Astrocyte (in vitro differentiated cells and primary cell): ENCODE data around the gene SPON1. TPM values are rescaled to one million over a fixed set of nuclear protein-coding genes. Genes with fewer than 3 reads are reported as not detected.

Experiments
- DNase-seq: peaks from one replicate; pipeline ENCODE4 v3.0.0-alpha.2; 2010; ENCODE audit warnings: low read depth
- FAIRE-seq: peaks from 2 replicates; lab custom pipeline; 2011; peaks lifted over from hg19 to GRCh38; lab: Jason Lieb, UNC
- H2AFZ ChIP-seq: 2 replicates; pipeline ENCODE4 v1.6.0; 2012; ENCODE audit warnings: low read depth, low read length, inconsistent platforms
- H3K27ac ChIP-seq: 2 replicates; pipeline ENCODE4 v1.5.1; 2011; ENCODE audit warnings: low read depth, low read length, inconsistent platforms
- H3K27me3 ChIP-seq: 2 replicates; pipeline ENCODE4 v1.6.0; 2011; ENCODE audit warnings: low read length, inconsistent platforms; ENCODE audit not compliant: insufficient read depth
- H3K36me3 ChIP-seq: 2 replicates; pipeline ENCODE4 v1.5.1; 2011; ENCODE audit warnings: low read length, inconsistent platforms; ENCODE audit not compliant: insufficient read depth
- H3K4me1 ChIP-seq: 2 replicates; pipeline ENCODE4 v1.5.1; 2011; ENCODE audit warnings: low read length, inconsistent platforms; ENCODE audit not compliant: insufficient read depth
- H3K4me2 ChIP-seq: 2 replicates; pipeline ENCODE4 v1.6.0; 2012; ENCODE audit warnings: low read length, inconsistent platforms
- H3K4me3 ChIP-seq: 2 replicates; pipeline ENCODE4 v1.5.1; 2011; ENCODE audit warnings: low read depth, mild to moderate bottlenecking, low read length, inconsistent platforms; ENCODE audit not compliant: insufficient read depth
- H3K79me2 ChIP-seq: 2 replicates; pipeline ENCODE4 v1.6.0; 2012; ENCODE audit warnings: mild to moderate bottlenecking, low read length, inconsistent platforms; ENCODE audit not compliant: insufficient read depth
- H3K9ac ChIP-seq: 2 replicates; pipeline ENCODE4 v1.6.0; 2012; ENCODE audit warnings: mild to moderate bottlenecking, low read length, inconsistent platforms
- H3K9me3 ChIP-seq: 2 replicates; pipeline ENCODE4 v1.5.1; 2012; ENCODE audit warnings: low read depth, mild to moderate bottlenecking, low read length, inconsistent platforms; ENCODE audit not compliant: insufficient read depth
- H4K20me1 ChIP-seq: 2 replicates; pipeline ENCODE4 v1.6.0; 2012; ENCODE audit warnings: low read length, inconsistent platforms; ENCODE audit not compliant: insufficient read depth
- H3K27ac Mint-ChIP-seq: one replicate; pipeline ENCODE4 v1.8.0; 2021; ENCODE audit warnings: mild to moderate bottlenecking, mixed read lengths; ENCODE audit not compliant: unreplicated experiment
- H3K27me3 Mint-ChIP-seq: one replicate; pipeline ENCODE4 v1.8.0; 2021; ENCODE audit warnings: low read depth, mixed read lengths; ENCODE audit not compliant: unreplicated experiment
- H3K36me3 Mint-ChIP-seq: one replicate; pipeline ENCODE4 v1.8.0; 2021; ENCODE audit warnings: low read depth, mixed read lengths; ENCODE audit not compliant: unreplicated experiment
- H3K4me1 Mint-ChIP-seq: one replicate; pipeline ENCODE4 v1.8.0; 2021; ENCODE audit warnings: low read depth, mixed read lengths; ENCODE audit not compliant: unreplicated experiment
- H3K4me3 Mint-ChIP-seq: one replicate; pipeline ENCODE4 v1.8.0; 2021; ENCODE audit warnings: mild to moderate bottlenecking, moderate library complexity, mixed read lengths; ENCODE audit not compliant: unreplicated experiment
- H3K9me3 Mint-ChIP-seq: one replicate; pipeline ENCODE4 v1.8.0; 2021; ENCODE audit warnings: mild to moderate bottlenecking, mixed read lengths; ENCODE audit not compliant: unreplicated experiment
- EZH2 ChIP-seq: IDR thresholded peaks from 2 replicates; pipeline ENCODE4 v1.6.1; 2012; ENCODE audit warnings: mild to moderate bottlenecking, low read length, inconsistent platforms; ENCODE audit not compliant: insufficient read depth
- total RNA-seq: library from RNA; stranded (reverse); gene quantifications from 2 replicates; pipeline ENCODE4 v1.2.1, GENCODE V29; 2021
- TF ChIP-seq, protein P1 (sequence below): IDR thresholded peaks from 2 replicates; pipeline ENCODE4 v1.5.1; 2011; ENCODE audit warnings: low read depth, mild to moderate bottlenecking, inconsistent platforms, low read length, moderate library complexity; ENCODE audit not compliant: insufficient read depth

The SPON1 gene
- total RNA-seq, 1 donor from 2014 or later, result 2.0 TPM

DNA sequence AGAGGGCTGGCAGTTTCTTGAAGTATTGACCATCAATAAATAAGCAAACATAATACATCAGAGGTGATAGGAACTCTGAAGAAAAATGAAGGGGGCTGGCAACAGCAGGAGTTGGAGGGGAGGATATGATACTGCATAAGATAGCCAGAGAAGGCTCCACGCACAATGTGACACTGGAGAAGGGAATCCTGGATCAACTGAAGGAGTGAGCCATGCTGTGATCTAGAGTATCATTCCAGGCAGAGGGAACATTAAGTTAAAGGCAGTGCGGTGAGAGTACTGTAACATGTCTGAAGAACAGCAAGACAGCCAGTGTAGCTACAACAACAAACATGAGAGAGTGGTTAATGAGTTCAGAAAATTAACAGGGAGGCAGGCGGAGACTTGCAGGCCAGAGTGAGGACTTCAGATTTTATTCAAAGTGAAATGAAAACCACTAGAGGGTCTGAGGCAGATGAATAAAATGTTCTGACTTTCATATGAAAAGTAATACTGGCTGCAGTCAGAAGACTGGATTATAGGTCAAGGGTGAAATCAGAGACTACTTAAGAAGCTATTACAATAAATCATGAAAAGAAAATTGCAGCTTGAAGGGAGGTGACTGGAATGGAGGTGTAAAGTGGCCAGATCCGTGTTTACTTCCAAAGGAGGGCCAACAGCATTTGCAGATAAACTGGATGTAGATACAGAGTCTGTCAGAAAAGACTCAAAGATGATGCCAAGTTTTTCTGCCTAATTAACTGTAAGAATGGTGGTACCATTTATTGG, 347.1 kb downstream of the SPON1 start:
- H3K79me2 ChIP-seq, result peaks cover 95% of the 10 kb centered on the region
- no peak overlapping the region for H3K4me3 Mint-ChIP-seq
- no peaks in the 10 kb centered on the region for H3K27me3 Mint-ChIP-seq
- H3K36me3 ChIP-seq, result no peaks in the 10 kb centered on the region
- no peaks in the 10 kb centered on the region for H3K9me3 ChIP-seq
- H4K20me1 ChIP-seq, result peaks cover 75% of the 10 kb centered on the region
- no peaks in the 10 kb centered on the region for H3K9me3 Mint-ChIP-seq
- no peaks in the 10 kb centered on the region for H3K36me3 Mint-ChIP-seq
- TF ChIP-seq, protein P1, sequence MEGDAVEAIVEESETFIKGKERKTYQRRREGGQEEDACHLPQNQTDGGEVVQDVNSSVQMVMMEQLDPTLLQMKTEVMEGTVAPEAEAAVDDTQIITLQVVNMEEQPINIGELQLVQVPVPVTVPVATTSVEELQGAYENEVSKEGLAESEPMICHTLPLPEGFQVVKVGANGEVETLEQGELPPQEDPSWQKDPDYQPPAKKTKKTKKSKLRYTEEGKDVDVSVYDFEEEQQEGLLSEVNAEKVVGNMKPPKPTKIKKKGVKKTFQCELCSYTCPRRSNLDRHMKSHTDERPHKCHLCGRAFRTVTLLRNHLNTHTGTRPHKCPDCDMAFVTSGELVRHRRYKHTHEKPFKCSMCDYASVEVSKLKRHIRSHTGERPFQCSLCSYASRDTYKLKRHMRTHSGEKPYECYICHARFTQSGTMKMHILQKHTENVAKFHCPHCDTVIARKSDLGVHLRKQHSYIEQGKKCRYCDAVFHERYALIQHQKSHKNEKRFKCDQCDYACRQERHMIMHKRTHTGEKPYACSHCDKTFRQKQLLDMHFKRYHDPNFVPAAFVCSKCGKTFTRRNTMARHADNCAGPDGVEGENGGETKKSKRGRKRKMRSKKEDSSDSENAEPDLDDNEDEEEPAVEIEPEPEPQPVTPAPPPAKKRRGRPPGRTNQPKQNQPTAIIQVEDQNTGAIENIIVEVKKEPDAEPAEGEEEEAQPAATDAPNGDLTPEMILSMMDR, result no peak
- no peak for TF ChIP-seq EZH2
- H3K27ac Mint-ChIP-seq, result no peak overlapping the region
- no peak for DNase-seq
- no peak overlapping the region for H3K27ac ChIP-seq
- no peak overlapping the region for H2AFZ ChIP-seq
- peaks cover 22% of the 10 kb centered on the region for H3K4me1 ChIP-seq
- no peak overlapping the region for H3K4me2 ChIP-seq
- H3K9ac ChIP-seq, result no peak overlapping the region
- FAIRE-seq, result no peak
- H3K4me3 ChIP-seq, result no peak overlapping the region
- no peaks in the 10 kb centered on the region for H3K27me3 ChIP-seq
- H3K4me1 Mint-ChIP-seq, result peaks cover 29% of the 10 kb centered on the region

DNA sequence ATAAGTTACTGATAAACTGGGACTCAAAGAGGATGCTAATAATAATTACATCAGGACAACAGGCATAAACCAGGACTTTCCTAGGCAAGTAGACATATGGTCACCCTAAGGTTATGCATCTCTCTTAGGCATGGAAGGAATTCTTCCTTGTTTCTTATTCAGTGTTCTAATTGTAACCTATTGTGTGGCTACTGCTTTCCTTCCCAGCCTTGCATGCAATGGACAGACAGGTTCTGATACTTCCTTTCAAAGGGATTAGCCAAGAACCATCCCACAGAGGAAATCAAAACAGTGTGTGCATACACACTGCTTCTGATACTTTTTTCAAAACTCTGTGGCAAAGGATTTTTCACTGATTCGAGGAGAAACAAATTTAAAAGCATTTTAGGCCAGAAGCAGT, 348.2 kb downstream of the SPON1 start:
- Mint-ChIP-seq H3K27ac (no peak overlapping the region), H3K9me3 (no peaks in the 10 kb centered on the region), H3K4me1 (peaks cover 25% of the 10 kb centered on the region), H3K27me3 (no peaks in the 10 kb centered on the region), H3K4me3 (no peak overlapping the region), H3K36me3 (no peaks in the 10 kb centered on the region)
- no peaks in the 10 kb centered on the region for H3K27me3 ChIP-seq
- no peak overlapping the region for H2AFZ ChIP-seq
- no peak overlapping the region for H3K27ac ChIP-seq
- TF ChIP-seq, protein P1, result no peak
- TF ChIP-seq EZH2, result no peak
- no peaks in the 10 kb centered on the region for H3K9me3 ChIP-seq
- H4K20me1 ChIP-seq, result peaks cover 76% of the 10 kb centered on the region
- no peak overlapping the region for H3K4me2 ChIP-seq
- H3K36me3 ChIP-seq, result no peaks in the 10 kb centered on the region
- FAIRE-seq (peak; percentile 9), DNase-seq (no peak)
- no peak overlapping the region for H3K9ac ChIP-seq
- H3K4me1 ChIP-seq, result peaks cover 22% of the 10 kb centered on the region
- H3K79me2 ChIP-seq, result peaks cover 94% of the 10 kb centered on the region
- H3K4me3 ChIP-seq, result no peak overlapping the region

DNA sequence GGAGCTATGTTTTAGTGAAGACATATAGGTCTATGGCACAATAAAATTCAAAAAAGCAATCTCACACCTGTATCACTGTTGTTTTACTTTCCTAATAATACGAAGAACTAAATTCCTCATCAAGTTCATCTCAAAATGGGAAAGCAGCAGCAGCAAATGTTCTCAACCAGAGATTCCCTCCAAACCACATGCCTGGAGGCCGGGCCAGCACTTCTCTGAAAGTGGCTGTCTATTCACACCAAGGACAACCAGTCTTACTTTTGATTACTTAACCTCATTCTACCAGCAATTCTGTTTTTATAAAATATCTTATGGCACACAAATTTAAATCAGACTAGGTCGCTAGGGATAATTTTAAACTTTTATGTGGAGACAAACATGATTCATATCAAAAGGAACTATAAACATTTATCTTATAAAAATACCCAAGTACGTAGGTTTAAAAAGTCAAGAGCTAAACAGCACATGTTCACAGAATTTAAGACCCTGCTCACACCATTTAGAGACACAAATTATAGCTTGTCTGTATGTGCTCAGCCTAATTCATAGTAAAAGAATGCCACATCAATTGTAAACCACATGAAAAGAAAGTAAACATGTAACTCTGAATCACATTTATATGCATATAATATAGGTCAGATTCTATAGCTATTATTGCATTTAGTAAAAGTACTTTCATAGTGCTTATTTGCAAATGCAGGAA, 350.4 kb downstream of the SPON1 start:
- DNase-seq, result peak; percentile 70
- H3K27ac ChIP-seq, result no peak overlapping the region
- H3K27me3 ChIP-seq, result no peaks in the 10 kb centered on the region
- no peak overlapping the region for H2AFZ ChIP-seq
- peak overlapping the region; percentile 13 for H3K9ac ChIP-seq
- peaks cover 76% of the 10 kb centered on the region for H4K20me1 ChIP-seq
- no peaks in the 10 kb centered on the region for H3K9me3 ChIP-seq
- H3K36me3 ChIP-seq, result no peaks in the 10 kb centered on the region
- no peaks in the 10 kb centered on the region for H3K36me3 Mint-ChIP-seq
- no peaks in the 10 kb centered on the region for H3K9me3 Mint-ChIP-seq
- peaks cover 22% of the 10 kb centered on the region for H3K4me1 ChIP-seq
- H3K4me3 ChIP-seq, result no peak overlapping the region
- H3K27ac Mint-ChIP-seq, result peak overlapping the region; percentile 14
- peaks cover 93% of the 10 kb centered on the region for H3K79me2 ChIP-seq
- H3K4me1 Mint-ChIP-seq, result peaks cover 17% of the 10 kb centered on the region
- H3K27me3 Mint-ChIP-seq, result no peaks in the 10 kb centered on the region
- FAIRE-seq, result no peak
- TF ChIP-seq EZH2, result no peak
- no peak overlapping the region for H3K4me3 Mint-ChIP-seq
- H3K4me2 ChIP-seq, result peak overlapping the region; percentile 29
